HFFc6 (cell line): ENCODE measurements around the gene ALG3. TPM values are rescaled to one million over a fixed set of nuclear protein-coding genes. Genes with fewer than 3 reads are reported as not detected.

ENCODE experiments used
- DNase-seq: peaks from one replicate; pipeline ENCODE4 v3.0.0-alpha.2; 2018
- H3K27ac Mint-ChIP-seq: 2 replicates; pipeline ENCODE4 v1.8.0; 2020; ENCODE audit warnings: mild to moderate bottlenecking, mixed read lengths
- H3K27me3 Mint-ChIP-seq: 2 replicates; pipeline ENCODE4 v1.8.0; 2021; ENCODE audit warnings: mild to moderate bottlenecking, moderate library complexity, mixed read lengths; ENCODE audit not compliant: insufficient read depth
- H3K36me3 Mint-ChIP-seq: 2 replicates; pipeline ENCODE4 v1.8.0; 2021; ENCODE audit warnings: low read depth, mixed read lengths
- H3K4me1 Mint-ChIP-seq: 2 replicates; pipeline ENCODE4 v1.8.0; 2020; ENCODE audit warnings: low read depth, mixed read lengths
- H3K4me3 Mint-ChIP-seq: 2 replicates; pipeline ENCODE4 v1.8.0; 2020; ENCODE audit warnings: mild to moderate bottlenecking, moderate library complexity, mixed read lengths
- H3K9me3 Mint-ChIP-seq: 2 replicates; pipeline ENCODE4 v1.8.0; 2020; ENCODE audit warnings: mild to moderate bottlenecking, mixed read lengths
- total RNA-seq, 6 experiments: library from RNA; stranded (reverse); fragmentation: NEBNext Ultra II Directional; extraction: Animal tissue kit (Norgen Biotek cat#: 25700); gene quantifications; 2 replicates in 1 of 6; 3 replicates in 5 of 6; pipeline ENCODE4 v1.2.3, GENCODE V29; 2021
- TF ChIP-seq, protein P1 (sequence below): fragments of 200-600 bp; sonication (generic); IDR thresholded peaks from 2 replicates; pipeline ENCODE4 v1.5.0; 2021; ENCODE audit warnings: antibody characterized with exemption, mild to moderate bottlenecking

Gene ALG3
- total RNA-seq, 6 experiments from 2014 or later, result 60.0 to 75.3 (median 69.5) TPM

DNA sequence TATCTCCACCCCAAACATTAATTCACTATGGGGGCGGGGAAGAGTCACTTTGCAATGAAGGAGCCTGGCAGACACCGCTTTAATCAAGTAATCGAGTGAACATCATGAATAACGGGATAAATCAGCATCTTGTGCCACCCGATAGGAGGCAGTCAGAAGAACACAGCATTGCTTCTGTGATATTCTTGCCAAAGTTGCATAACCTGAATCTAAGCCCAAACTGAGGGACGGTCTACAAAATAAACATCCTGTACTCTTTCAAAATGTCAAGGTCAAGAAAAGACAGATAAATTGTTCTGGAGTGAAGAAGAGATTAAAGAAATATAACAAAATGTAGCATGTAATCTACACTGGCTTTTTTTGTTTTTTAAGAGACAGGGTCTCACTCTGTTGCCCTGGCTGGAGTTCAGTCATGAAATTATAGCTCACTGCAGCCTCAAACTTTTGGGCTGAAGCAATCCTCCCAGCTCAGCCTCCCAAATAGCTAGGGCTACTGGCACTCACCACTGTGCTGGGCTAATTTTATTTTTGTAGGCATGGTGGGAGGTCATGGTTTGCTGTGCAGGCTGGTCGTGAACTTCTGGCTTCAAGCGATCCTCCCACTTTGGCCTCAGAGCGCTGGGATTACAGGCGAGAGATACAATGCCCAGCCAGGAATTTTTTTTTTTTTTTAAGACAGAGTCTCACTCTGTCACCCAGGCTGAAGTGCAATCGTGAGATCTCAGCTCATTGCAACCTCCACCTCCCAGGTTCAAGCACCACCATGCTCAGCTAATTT lies 39.4 kb downstream of the ALG3 start:
- H3K4me3 Mint-ChIP-seq, result no peak overlapping the region

DNA sequence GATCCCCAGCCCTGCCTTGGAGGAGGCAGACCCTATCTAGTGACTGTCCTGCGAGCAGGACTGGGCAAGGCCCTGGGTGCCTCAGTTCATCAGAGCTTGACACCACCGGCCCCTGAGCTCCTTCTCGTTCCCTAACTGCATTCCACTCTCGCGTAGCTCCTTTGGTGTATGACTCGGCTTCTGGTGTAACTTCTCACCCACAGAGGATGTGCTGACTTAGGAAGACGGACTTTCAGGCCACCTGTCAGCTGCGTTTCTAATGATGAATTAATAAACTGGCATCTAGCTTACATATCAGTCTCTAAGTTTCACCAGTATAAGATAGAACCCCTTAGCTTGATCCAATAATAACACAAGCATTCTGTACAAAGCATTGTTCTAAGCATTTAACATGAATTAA lies 45.2 kb downstream of the ALG3 start:
- no peak overlapping the region for H3K4me3 Mint-ChIP-seq
- no peaks in the 10 kb centered on the region for H3K4me1 Mint-ChIP-seq
- H3K9me3 Mint-ChIP-seq, result no peaks in the 10 kb centered on the region
- peaks cover 18% of the 10 kb centered on the region for H3K27me3 Mint-ChIP-seq
- TF ChIP-seq, protein P1, sequence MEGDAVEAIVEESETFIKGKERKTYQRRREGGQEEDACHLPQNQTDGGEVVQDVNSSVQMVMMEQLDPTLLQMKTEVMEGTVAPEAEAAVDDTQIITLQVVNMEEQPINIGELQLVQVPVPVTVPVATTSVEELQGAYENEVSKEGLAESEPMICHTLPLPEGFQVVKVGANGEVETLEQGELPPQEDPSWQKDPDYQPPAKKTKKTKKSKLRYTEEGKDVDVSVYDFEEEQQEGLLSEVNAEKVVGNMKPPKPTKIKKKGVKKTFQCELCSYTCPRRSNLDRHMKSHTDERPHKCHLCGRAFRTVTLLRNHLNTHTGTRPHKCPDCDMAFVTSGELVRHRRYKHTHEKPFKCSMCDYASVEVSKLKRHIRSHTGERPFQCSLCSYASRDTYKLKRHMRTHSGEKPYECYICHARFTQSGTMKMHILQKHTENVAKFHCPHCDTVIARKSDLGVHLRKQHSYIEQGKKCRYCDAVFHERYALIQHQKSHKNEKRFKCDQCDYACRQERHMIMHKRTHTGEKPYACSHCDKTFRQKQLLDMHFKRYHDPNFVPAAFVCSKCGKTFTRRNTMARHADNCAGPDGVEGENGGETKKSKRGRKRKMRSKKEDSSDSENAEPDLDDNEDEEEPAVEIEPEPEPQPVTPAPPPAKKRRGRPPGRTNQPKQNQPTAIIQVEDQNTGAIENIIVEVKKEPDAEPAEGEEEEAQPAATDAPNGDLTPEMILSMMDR, result no peak
- no peak for DNase-seq
- H3K27ac Mint-ChIP-seq, result no peak overlapping the region
- no peaks in the 10 kb centered on the region for H3K36me3 Mint-ChIP-seq

More for the DNA sequence above, 39.4 kb downstream of the ALG3 start:
- TF ChIP-seq, protein P1, result no peak
- H3K36me3 Mint-ChIP-seq, result no peaks in the 10 kb centered on the region
- H3K9me3 Mint-ChIP-seq, result no peaks in the 10 kb centered on the region
- peaks cover 16% of the 10 kb centered on the region for H3K27me3 Mint-ChIP-seq
- DNase-seq, result no peak
- H3K27ac Mint-ChIP-seq, result no peak overlapping the region
- 0 out of 2 replicates have a peak, but pooled peaks cover 6% of the 10 kb centered on the region for H3K4me1 Mint-ChIP-seq

DNA sequence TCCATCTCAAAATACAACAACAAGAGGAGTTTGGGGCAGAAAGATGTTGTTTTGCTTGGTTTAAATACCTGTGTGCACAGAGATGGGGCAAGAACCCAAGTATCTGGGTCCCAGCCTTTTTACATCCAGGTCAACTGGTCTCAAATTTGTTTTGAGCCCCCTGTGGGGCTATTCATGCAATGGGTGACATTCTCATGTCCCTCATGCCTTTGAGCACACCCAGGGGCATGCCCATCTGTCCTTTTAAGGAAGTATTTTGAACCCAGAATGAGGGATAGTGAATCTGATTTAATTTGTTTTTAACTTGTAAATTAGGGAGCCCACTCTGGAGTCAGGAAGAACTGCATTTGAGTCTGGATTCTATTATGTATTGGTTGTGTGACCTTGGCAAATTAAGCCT lies 47.9 kb downstream of the ALG3 start:
- no peak overlapping the region for H3K27ac Mint-ChIP-seq
- no peak overlapping the region for H3K4me3 Mint-ChIP-seq
- no peaks in the 10 kb centered on the region for H3K36me3 Mint-ChIP-seq
- no peaks in the 10 kb centered on the region for H3K4me1 Mint-ChIP-seq
- TF ChIP-seq, protein P1, result no peak
- peaks cover 7% of the 10 kb centered on the region for H3K27me3 Mint-ChIP-seq
- DNase-seq, result no peak
- no peaks in the 10 kb centered on the region for H3K9me3 Mint-ChIP-seq

DNA sequence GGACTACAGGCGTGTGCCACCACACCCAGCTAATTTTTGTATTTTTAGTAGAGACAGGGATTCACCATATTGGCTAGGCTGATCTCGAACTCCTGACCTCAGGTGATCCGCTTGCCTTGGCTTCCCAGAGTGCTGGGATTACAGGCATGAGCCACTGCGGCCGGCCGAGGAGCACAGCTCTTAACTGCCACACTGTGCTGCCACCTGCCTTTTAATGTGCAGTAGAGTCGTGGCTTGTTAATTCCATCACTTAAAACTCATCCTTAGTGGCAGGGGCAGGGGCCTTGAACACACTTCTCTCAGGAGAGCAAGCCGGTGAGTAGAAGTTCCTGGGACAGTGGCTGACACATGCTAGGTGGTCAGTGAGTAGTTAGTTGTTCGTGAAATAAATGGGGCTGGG lies 50.3 kb downstream of the ALG3 start:
- no peak overlapping the region for H3K27ac Mint-ChIP-seq
- peaks cover 7% of the 10 kb centered on the region for H3K27me3 Mint-ChIP-seq
- TF ChIP-seq, protein P1, result no peak

DNA sequence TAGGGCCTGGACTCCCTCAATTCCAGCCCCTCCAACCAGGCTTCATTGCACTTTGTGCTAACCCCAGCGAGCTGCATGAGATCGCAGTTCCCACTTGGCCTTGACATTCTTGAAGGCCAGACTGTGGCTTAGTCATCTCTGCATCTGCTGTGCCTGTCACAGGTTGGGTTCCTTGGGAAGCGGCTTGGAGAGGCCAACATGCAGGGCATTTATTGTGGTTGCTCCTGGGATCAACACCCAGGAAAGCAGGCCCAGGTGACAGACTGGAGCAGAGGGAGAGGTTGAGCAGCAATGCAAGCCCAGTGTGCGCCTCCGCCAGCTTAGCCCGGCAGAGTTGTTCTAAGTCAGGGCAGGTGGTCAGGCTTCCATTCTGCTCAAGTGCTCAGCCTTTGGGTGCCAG lies 52.2 kb downstream of the ALG3 start:
- TF ChIP-seq, protein P1, result no peak
- Mint-ChIP-seq H3K27ac (no peak overlapping the region), H3K27me3 (peaks cover 3% of the 10 kb centered on the region; the same call in 1 of the 2 replicates), H3K4me3 (no peak overlapping the region), H3K36me3 (peaks cover 29% of the 10 kb centered on the region), H3K4me1 (no peaks in the 10 kb centered on the region), H3K9me3 (no peaks in the 10 kb centered on the region)
- DNase-seq, result no peak

More for the DNA sequence above, 50.3 kb downstream of the ALG3 start:
- no peak overlapping the region for H3K4me3 Mint-ChIP-seq
- no peaks in the 10 kb centered on the region for H3K9me3 Mint-ChIP-seq
- H3K4me1 Mint-ChIP-seq, result no peaks in the 10 kb centered on the region
- no peak for DNase-seq
- peaks cover 17% of the 10 kb centered on the region; the same call in 1 of the 2 replicates for H3K36me3 Mint-ChIP-seq
